GM12878 (cell line): ENCODE data around the gene KAZN.

Experiments used
- CREB1 ChIP-seq: IDR thresholded peaks from 2 replicates; pipeline ENCODE4 v1.6.1; 2012; ENCODE audit warnings: low read depth, mild to moderate bottlenecking, inconsistent platforms
- CTCF ChIP-seq, 3 experiments: IDR thresholded peaks in 2 of 3; conservative IDR thresholded peaks in 1 of 3; 2 replicates each; pipeline ENCODE4 v1.5.1; 2011; ENCODE audit warnings: low read depth in 3 of 3, low read length in 3 of 3, mild to moderate bottlenecking in 3 of 3, control low read depth in 2 of 3, moderate library complexity in 2 of 3, inconsistent platforms in 1 of 3, mixed read lengths in 1 of 3; ENCODE audit not compliant: control insufficient read depth in 2 of 3, insufficient read depth in 1 of 3; ENCODE audit errors: extremely low read depth in 1 of 3
- EP300 ChIP-seq, 2 experiments: fragments of 150-350 bp in 1 of 2; IDR thresholded peaks; 2 replicates each; pipeline ENCODE4 v1.6.1; 2011 to 2012; ENCODE audit warnings: low read depth in 2 of 2, low read length in 2 of 2, borderline replicate concordance in 1 of 2, improper control_type of control experiment in 1 of 2, inconsistent platforms in 1 of 2; ENCODE audit not compliant: control insufficient read depth in 1 of 2
- ETV6 ChIP-seq, 2 experiments: fragments of 450-650 bp in 1 of 2; IDR thresholded peaks in 1 of 2; conservative IDR thresholded peaks in 1 of 2; 2 replicates each; pipeline ENCODE4 v1.6.1; 2014; ENCODE audit warnings: antibody characterized with exemption in 1 of 2, borderline replicate concordance in 1 of 2, low read depth in 1 of 2, mild to moderate bottlenecking in 1 of 2, moderate library complexity in 1 of 2
- GABPA ChIP-seq: IDR thresholded peaks from 2 replicates; pipeline ENCODE4 v1.6.1; 2014; ENCODE audit warnings: antibody characterized with exemption, low read depth, mild to moderate bottlenecking, inconsistent platforms
- MYC ChIP-seq: IDR thresholded peaks from 2 replicates; pipeline ENCODE4 v1.6.1; 2011; ENCODE audit warnings: mild to moderate bottlenecking, low read length, moderate library complexity, inconsistent platforms; ENCODE audit not compliant: insufficient read depth, insufficient replicate concordance, insufficient read length, severe bottlenecking
- PAX8 ChIP-seq: fragments of 450-650 bp; IDR thresholded peaks from 2 replicates; pipeline ENCODE4 v1.6.1; 2017; ENCODE audit warnings: mild to moderate bottlenecking, moderate library complexity

GRCh38 chr1:14693949-14694348 is 95.5 kb downstream of the KAZN start:
- TF ChIP-seq CTCF (IDR thresholded peaks at IDR 0.05 in 2 of 3, conservative IDR thresholded peaks at IDR 0.05 in 1 of 3; ENCODE audit: control insufficient read depth in 2 of 3, extremely low read depth in 1 of 3, insufficient read depth in 1 of 3, low read depth in 3 of 3, low read length in 3 of 3) (no peak), PAX8 (no peak), CREB1 (no peak), EP300 (IDR thresholded peaks at IDR 0.05; ENCODE audit: borderline replicate concordance in 1 of 2, control insufficient read depth in 1 of 2, low read depth in 2 of 2, low read length in 2 of 2) (no peak), MYC (no peak), ETV6 (conservative IDR thresholded peaks at IDR 0.05 in 1 of 2, IDR thresholded peaks at IDR 0.05 in 1 of 2; ENCODE audit: borderline replicate concordance in 1 of 2, low read depth in 1 of 2) (no peak), GABPA (no peak)
